Measurements from ENCODE around the gene DNMT1.
A peak's percentile ranks its signal among the peaks of the same experiment; 100 is the strongest.

Gene DNMT1

DNA sequence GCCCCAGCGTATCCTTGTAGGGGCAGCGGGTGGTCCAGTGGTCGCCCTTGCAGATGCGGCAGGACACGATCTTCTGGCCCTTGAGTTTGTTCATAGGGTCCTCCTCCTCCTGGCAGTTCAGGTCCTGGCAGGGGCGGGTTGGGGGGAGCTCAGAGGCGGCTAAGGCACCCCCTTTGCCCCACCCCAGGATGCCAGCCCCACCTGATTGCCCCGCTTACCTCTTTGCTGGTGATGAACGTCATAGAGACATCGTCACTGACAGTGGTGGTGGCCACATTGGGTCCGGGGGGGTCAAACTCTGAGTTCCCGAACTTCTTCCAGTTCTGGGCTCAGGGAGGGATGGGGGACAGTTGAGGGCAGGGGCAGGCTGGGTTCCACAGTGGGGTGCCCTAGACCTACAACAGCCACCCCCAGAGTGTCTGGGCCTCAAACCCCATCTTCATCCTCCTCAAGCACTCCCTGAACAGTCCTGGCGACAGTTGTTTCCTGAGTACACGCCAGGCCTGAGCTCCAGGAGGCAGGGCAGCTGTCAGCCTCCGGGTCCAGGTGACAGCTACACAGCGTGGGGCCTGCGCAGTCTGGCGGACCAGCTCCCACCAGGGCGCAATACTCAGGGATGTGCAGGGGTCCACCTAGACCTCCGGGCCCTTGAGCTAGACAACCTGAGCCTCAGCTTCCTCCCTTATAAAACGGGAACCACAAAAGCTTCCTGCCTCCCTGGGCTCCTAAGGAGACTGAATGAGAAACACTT lies 77.7 kb downstream of the DNMT1 start:
- Histone ChIP-seq H3K27ac (ENCODE audit: insufficient read depth, low read length, poor library complexity, severe bottlenecking) (no peak overlapping the region), H3K36me3 (ENCODE audit: control insufficient read depth, insufficient read depth, low read length) (peaks cover 41% of the 10 kb centered on the region), H3K9me3 (ENCODE audit: control insufficient read depth, low read length) (no peaks in the 10 kb centered on the region), H3K4me1 (ENCODE audit: control insufficient read depth, insufficient read depth, low read length, poor library complexity, severe bottlenecking) (peaks cover 30% of the 10 kb centered on the region), H3K27me3 (replicated peaks; ENCODE audit: control insufficient read depth, insufficient read depth, low read length, poor library complexity, severe bottlenecking) (no peaks in the 10 kb centered on the region), H3K4me3 (ENCODE audit: insufficient read depth, low read depth, low read length, poor library complexity, severe bottlenecking) (no peak overlapping the region)
- no peak for DNase-seq

DNA sequence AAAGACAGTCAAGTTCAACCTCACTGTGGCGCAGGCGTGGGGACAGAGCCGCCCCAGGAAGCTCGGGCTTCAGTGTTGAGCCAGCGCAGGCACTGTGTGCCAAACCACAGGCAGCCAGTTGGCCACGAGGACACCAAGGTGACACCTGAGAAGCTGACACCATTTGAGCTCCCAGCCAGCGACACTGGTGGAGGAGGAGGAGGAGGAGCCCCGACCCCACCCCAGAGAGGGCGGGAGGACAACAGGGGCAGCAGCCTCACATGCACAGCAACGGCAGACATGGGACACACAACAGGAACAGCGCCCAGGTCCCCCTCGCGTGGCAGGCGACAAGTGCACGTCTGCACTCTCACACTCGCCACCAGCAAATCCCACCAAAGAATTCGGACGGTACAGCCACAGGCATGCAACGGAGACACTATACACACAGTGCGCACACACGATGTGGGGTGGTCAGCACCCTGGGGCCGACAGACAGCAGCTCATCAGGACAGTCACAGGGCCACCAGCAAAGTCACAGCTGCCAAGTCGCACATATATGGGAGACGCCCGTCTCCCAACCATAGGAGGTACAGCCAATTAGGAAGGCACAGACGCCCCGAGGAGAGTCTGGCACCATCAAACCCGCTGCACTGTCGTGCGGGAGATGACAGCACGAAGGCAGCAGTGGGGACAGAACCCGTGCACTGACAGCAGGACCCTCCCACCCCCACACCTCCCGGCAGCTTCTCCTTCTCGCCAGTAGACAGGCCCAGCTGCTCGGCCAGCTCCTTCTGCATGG lies 78.5 kb downstream of the DNMT1 start:
- Histone ChIP-seq H3K9me3 (ENCODE audit: control insufficient read depth, low read length) (no peaks in the 10 kb centered on the region), H3K4me1 (ENCODE audit: control insufficient read depth, insufficient read depth, low read length, poor library complexity, severe bottlenecking) (peaks cover 36% of the 10 kb centered on the region), H3K27ac (ENCODE audit: insufficient read depth, low read length, poor library complexity, severe bottlenecking) (no peak overlapping the region), H3K36me3 (ENCODE audit: control insufficient read depth, insufficient read depth, low read length) (peaks cover 43% of the 10 kb centered on the region), H3K4me3 (ENCODE audit: insufficient read depth, low read depth, low read length, poor library complexity, severe bottlenecking) (no peak overlapping the region), H3K27me3 (replicated peaks; ENCODE audit: control insufficient read depth, insufficient read depth, low read length, poor library complexity, severe bottlenecking) (no peaks in the 10 kb centered on the region)
- DNase-seq, result no peak

DNA sequence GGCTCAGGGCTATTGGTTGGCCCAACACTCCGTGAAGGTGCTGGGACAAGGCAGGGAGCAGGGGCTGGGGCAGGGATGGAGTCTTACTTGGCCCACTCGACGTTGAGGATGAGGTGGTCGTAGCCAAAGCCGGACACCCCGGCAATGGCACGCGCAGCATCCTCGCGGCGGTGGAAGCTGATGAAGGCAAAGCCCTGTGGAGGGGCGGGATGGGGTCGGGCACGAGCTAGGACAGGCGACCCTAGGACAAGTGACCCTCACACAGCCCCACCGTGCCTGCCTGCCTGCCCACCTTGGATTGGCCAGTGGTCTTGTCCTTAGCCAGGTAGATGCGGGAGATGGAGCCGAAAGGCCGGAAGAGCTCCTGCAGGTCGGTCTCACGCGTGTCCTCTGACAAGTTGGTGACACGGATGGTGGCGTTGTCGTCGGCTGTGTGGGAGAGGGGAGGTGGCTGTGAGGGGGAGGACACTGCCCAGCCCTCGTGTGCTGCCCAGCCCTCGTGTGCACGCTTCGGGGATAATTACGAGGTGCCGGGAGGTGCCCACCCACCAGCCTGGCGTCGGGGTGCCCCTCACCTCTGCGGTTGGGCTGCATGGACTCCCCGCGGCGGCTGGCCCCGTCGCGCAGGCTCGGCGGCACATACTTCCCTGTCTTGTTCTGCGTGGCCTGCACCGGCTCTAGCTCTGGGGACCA lies 79.2 kb downstream of the DNMT1 start:
- Histone ChIP-seq H3K27me3 (replicated peaks; ENCODE audit: control insufficient read depth, insufficient read depth, low read length, poor library complexity, severe bottlenecking) (no peaks in the 10 kb centered on the region), H3K9me3 (ENCODE audit: control insufficient read depth, low read length) (no peaks in the 10 kb centered on the region), H3K27ac (ENCODE audit: insufficient read depth, low read length, poor library complexity, severe bottlenecking) (no peak overlapping the region), H3K36me3 (ENCODE audit: control insufficient read depth, insufficient read depth, low read length) (peaks cover 51% of the 10 kb centered on the region), H3K4me3 (ENCODE audit: insufficient read depth, low read depth, low read length, poor library complexity, severe bottlenecking) (no peak overlapping the region), H3K4me1 (ENCODE audit: control insufficient read depth, insufficient read depth, low read length, poor library complexity, severe bottlenecking) (peaks cover 43% of the 10 kb centered on the region)
- DNase-seq, result no peak

DNA sequence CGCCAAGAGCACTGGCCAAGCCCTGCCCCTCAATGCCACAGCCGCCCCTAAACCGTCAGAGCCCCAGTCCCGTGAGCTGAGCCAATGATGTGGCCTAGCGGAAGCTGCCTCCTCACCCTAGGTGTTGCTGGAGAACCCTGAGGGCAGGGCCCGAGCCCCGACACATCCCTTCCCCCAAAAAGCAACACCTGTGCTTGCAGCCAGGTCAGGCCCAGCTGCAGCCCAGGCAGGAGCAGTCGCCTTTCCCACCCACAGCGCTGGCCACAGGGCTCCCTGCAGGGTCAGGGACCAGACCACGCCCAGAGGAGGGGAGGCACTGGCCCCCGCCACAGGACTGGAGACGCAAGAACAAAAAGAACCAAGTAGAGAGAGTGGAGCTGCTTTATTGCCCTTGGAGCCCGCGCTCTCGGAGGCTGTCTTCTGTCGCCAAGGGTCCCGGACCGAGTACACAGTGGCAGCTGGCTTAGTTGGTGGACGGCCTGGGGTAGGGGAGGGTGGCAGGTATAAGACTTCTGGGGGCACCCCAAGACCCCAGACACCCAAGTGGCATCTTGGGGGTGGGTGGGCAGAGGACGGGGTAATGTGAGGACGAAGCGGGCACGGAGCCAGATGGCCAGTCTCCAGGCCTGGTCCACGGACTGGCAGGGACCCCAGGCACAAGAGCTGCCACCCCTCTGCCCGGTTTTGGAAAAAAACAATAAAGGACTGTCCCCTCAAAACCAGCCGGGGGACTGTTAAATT lies 79.9 kb downstream of the DNMT1 start:
- H3K36me3 ChIP-seq (ENCODE audit: control insufficient read depth, insufficient read depth, low read length), result peaks cover 58% of the 10 kb centered on the region
- H3K27me3 ChIP-seq (replicated peaks; ENCODE audit: control insufficient read depth, insufficient read depth, low read length, poor library complexity, severe bottlenecking), result no peaks in the 10 kb centered on the region
- DNase-seq, result no peak
- no peak overlapping the region for H3K4me3 ChIP-seq (ENCODE audit: insufficient read depth, low read depth, low read length, poor library complexity, severe bottlenecking)
- H3K4me1 ChIP-seq (ENCODE audit: control insufficient read depth, insufficient read depth, low read length, poor library complexity, severe bottlenecking), result peaks cover 43% of the 10 kb centered on the region
- no peak overlapping the region for H3K27ac ChIP-seq (ENCODE audit: insufficient read depth, low read length, poor library complexity, severe bottlenecking)
- no peaks in the 10 kb centered on the region for H3K9me3 ChIP-seq (ENCODE audit: control insufficient read depth, low read length)

DNA sequence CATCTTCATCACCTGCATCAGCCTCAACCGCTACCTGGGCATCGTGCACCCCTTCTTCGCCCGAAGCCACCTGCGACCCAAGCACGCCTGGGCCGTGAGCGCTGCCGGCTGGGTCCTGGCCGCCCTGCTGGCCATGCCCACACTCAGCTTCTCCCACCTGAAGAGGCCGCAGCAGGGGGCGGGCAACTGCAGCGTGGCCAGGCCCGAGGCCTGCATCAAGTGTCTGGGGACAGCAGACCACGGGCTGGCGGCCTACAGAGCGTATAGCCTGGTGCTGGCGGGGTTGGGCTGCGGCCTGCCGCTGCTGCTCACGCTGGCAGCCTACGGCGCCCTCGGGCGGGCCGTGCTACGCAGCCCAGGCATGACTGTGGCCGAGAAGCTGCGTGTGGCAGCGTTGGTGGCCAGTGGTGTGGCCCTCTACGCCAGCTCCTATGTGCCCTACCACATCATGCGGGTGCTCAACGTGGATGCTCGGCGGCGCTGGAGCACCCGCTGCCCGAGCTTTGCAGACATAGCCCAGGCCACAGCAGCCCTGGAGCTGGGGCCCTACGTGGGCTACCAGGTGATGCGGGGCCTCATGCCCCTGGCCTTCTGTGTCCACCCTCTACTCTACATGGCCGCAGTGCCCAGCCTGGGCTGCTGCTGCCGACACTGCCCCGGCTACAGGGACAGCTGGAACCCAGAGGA lies 80.6 kb downstream of the DNMT1 start:
- H3K27ac ChIP-seq (ENCODE audit: insufficient read depth, low read length, poor library complexity, severe bottlenecking), result no peak overlapping the region
- H3K4me3 ChIP-seq (ENCODE audit: insufficient read depth, low read depth, low read length, poor library complexity, severe bottlenecking), result no peak overlapping the region
- no peaks in the 10 kb centered on the region for H3K9me3 ChIP-seq (ENCODE audit: control insufficient read depth, low read length)
- H3K4me1 ChIP-seq (ENCODE audit: control insufficient read depth, insufficient read depth, low read length, poor library complexity, severe bottlenecking), result peaks cover 40% of the 10 kb centered on the region
- H3K27me3 ChIP-seq (replicated peaks; ENCODE audit: control insufficient read depth, insufficient read depth, low read length, poor library complexity, severe bottlenecking), result no peaks in the 10 kb centered on the region
- no peak for DNase-seq
- H3K36me3 ChIP-seq (ENCODE audit: control insufficient read depth, insufficient read depth, low read length), result peaks cover 65% of the 10 kb centered on the region

DNA sequence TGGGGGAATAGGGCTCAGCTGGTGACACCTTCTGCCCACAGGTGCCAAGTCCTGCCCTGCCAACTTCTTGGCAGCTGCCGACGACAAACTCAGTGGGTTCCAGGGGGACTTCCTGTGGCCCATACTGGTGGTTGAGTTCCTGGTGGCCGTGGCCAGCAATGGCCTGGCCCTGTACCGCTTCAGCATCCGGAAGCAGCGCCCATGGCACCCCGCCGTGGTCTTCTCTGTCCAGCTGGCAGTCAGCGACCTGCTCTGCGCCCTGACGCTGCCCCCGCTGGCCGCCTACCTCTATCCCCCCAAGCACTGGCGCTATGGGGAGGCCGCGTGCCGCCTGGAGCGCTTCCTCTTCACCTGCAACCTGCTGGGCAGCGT lies 81.2 kb downstream of the DNMT1 start:
- H3K4me3 ChIP-seq (ENCODE audit: insufficient read depth, low read depth, low read length, poor library complexity, severe bottlenecking), result no peak overlapping the region
- H3K27me3 ChIP-seq (replicated peaks; ENCODE audit: control insufficient read depth, insufficient read depth, low read length, poor library complexity, severe bottlenecking), result no peaks in the 10 kb centered on the region
- H3K4me1 ChIP-seq (ENCODE audit: control insufficient read depth, insufficient read depth, low read length, poor library complexity, severe bottlenecking), result peaks cover 35% of the 10 kb centered on the region
- peak overlapping the region; percentile 64 for H3K27ac ChIP-seq (ENCODE audit: insufficient read depth, low read length, poor library complexity, severe bottlenecking)
- DNase-seq, result no peak
- peaks cover 69% of the 10 kb centered on the region for H3K36me3 ChIP-seq (ENCODE audit: control insufficient read depth, insufficient read depth, low read length)
- no peaks in the 10 kb centered on the region for H3K9me3 ChIP-seq (ENCODE audit: control insufficient read depth, low read length)

DNA sequence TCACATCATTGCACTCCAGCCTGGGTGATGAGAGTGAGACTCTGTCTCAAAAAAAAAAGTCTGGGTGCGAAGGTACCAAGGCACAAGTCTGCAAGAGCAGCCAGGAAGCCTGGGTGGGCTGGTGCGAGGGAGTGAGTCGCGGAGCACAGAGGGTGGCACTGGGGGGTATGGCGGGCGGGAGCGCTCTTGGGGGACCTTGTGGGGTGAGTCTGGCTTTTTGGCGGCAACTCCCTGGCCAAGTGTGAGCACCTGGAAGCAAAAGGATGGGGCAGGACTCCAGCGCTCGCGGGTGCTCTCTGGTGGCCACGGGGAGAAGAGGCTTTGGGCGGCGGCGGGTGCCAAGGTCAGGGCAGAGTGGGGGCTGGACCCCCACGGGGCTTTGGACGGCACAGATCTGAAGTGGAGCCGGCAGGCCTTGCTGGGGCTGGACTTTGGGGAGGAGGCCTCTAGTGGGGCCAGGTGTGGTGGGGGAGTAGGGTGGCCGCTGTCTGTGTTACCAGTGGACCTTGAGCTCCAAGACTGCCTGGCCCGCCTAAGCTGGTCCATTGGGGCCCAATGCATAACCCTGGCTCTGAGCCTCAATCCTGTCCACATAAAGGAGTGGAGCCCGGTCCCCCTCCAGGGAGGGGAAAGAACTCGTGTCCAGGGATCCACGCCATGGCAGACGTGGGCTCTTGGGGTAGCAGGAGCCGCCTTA lies 81.7 kb downstream of the DNMT1 start:
- H3K27me3 ChIP-seq (replicated peaks; ENCODE audit: control insufficient read depth, insufficient read depth, low read length, poor library complexity, severe bottlenecking), result no peaks in the 10 kb centered on the region
- H3K9me3 ChIP-seq (ENCODE audit: control insufficient read depth, low read length), result no peaks in the 10 kb centered on the region
- peak overlapping the region; percentile 64 for H3K27ac ChIP-seq (ENCODE audit: insufficient read depth, low read length, poor library complexity, severe bottlenecking)
- H3K4me3 ChIP-seq (ENCODE audit: insufficient read depth, low read depth, low read length, poor library complexity, severe bottlenecking), result no peak overlapping the region
- peaks cover 74% of the 10 kb centered on the region for H3K36me3 ChIP-seq (ENCODE audit: control insufficient read depth, insufficient read depth, low read length)
- peaks cover 34% of the 10 kb centered on the region for H3K4me1 ChIP-seq (ENCODE audit: control insufficient read depth, insufficient read depth, low read length, poor library complexity, severe bottlenecking)
- peak; percentile 48 to 57 (median 55) for DNase-seq

DNA sequence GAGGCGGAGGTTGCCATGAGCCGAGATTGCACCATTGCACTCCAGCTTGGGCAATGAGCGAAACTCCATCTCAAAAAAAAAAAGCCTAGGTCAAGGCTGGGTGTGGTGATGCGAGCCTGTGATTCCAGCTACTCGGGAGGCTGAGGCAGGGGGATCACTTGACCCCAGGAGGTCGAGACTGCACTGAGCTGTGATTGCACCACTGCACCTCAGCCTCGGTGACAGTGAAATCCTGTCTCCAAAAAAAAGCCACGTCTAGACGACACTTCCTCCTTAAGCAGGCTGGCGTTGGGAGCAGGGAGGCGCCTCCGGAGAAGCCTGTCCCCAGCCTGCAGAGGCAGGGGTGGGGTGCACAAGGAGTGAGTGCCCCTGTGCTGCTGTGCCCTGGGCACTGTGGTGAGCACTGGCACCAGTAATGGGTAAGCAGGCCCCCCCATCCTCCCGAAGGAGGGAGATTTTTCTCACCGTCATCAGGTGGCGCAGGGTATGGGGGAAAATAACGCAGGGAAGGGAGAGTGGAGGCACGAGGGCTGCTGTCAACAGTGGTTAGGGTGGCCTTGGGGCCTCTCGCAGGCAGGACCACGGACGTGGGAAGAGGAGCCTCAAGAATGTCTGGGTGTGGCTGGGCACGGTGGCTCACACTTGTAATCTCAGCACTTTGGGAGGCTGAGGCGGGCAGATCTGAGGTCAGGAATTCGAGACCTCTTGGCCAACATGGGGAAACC lies 82.6 kb downstream of the DNMT1 start:
- Histone ChIP-seq H3K4me3 (ENCODE audit: insufficient read depth, low read depth, low read length, poor library complexity, severe bottlenecking) (no peak overlapping the region), H3K36me3 (ENCODE audit: control insufficient read depth, insufficient read depth, low read length) (peaks cover 75% of the 10 kb centered on the region), H3K4me1 (ENCODE audit: control insufficient read depth, insufficient read depth, low read length, poor library complexity, severe bottlenecking) (peaks cover 39% of the 10 kb centered on the region), H3K27me3 (replicated peaks; ENCODE audit: control insufficient read depth, insufficient read depth, low read length, poor library complexity, severe bottlenecking) (no peaks in the 10 kb centered on the region), H3K27ac (ENCODE audit: insufficient read depth, low read length, poor library complexity, severe bottlenecking) (peak overlapping the region; percentile 64), H3K9me3 (ENCODE audit: control insufficient read depth, low read length) (no peaks in the 10 kb centered on the region)
- peak; percentile 51 to 66 (median 64) for DNase-seq
